Spleen (tissue), 11 donors: ENCODE measurements around the gene RYR3. TPM values are rescaled to one million over a fixed set of nuclear protein-coding genes. Genes with fewer than 3 reads are reported as not detected.

Experiments used
- DNase-seq: peaks from one replicate; pipeline ENCODE4 v3.0.0-alpha.2; 2020
- H3K27ac ChIP-seq, 8 donors: fragments of 200-600 bp; sonication (generic) in 7 of 8; 1 replicate in 4 of 8; 2 replicates in 4 of 8; pipeline versions ENCODE4 v1.5.0 to v1.8.0; 2016 to 2021; ENCODE audit warnings: inconsistent platforms in 4 of 8, mild to moderate bottlenecking in 4 of 8, moderate library complexity in 1 of 8
- H3K27me3 ChIP-seq, 7 donors: fragments of 200-600 bp; sonication (generic) in 6 of 7; replicated peaks in 1 of 7; 1 replicate in 4 of 7; 2 replicates in 3 of 7; pipeline versions ENCODE4 v1.5.0 to v1.8.0; 2016 to 2021; ENCODE audit warnings: inconsistent platforms in 3 of 7, mild to moderate bottlenecking in 1 of 7
- H3K36me3 ChIP-seq, 6 donors: fragments of 200-600 bp; sonication (generic) in 5 of 6; 1 replicate in 4 of 6; 2 replicates in 2 of 6; pipeline versions ENCODE4 v1.5.0 to v1.8.0; 2016 to 2021; ENCODE audit warnings: inconsistent platforms in 2 of 6
- H3K4me1 ChIP-seq, 6 donors: fragments of 200-600 bp; sonication (generic) in 5 of 6; 1 replicate in 3 of 6; 2 replicates in 3 of 6; pipeline versions ENCODE4 v1.5.0 to v1.8.0; 2016 to 2021; ENCODE audit warnings: inconsistent platforms in 3 of 6
- H3K4me3 ChIP-seq, 8 donors: fragments of 200-600 bp; sonication (generic) in 7 of 8; 1 replicate in 4 of 8; 2 replicates in 4 of 8; pipeline versions ENCODE4 v1.5.0 to v1.8.0; 2016 to 2021; ENCODE audit warnings: inconsistent platforms in 4 of 8, mild to moderate bottlenecking in 4 of 8, moderate library complexity in 2 of 8
- H3K9me3 ChIP-seq, 8 donors: fragments of 200-600 bp; sonication (generic) in 7 of 8; 1 replicate in 4 of 8; 2 replicates in 4 of 8; pipeline versions ENCODE4 v1.5.0 to v1.8.0; 2016 to 2021; ENCODE audit warnings: inconsistent platforms in 4 of 8
- CTCF ChIP-seq, 11 experiments: fragments of 200-600 bp in 7 of 11; fragments of 450-650 bp in 4 of 11; sonication (generic) in 4 of 11; IDR thresholded peaks in 8 of 11; conservative IDR thresholded peaks in 3 of 11; 1 replicate in 7 of 11; 2 replicates in 4 of 11; pipeline versions ENCODE4 v1.4.0 to v1.8.0; 2016 to 2021; ENCODE audit warnings: antibody characterized with exemption in 11 of 11, inconsistent platforms in 4 of 11, mild to moderate bottlenecking in 1 of 11
- POLR2A ChIP-seq, 3 donors: fragments of 450-650 bp; IDR thresholded peaks; one replicate each; pipeline ENCODE4 v1.5.1; 2017; ENCODE audit warnings: antibody characterized with exemption in 3 of 3, mild to moderate bottlenecking in 1 of 3
- POLR2AphosphoS5 ChIP-seq, 3 donors: sonication (generic); formaldehyde crosslinking; IDR thresholded peaks; one replicate each; pipeline ENCODE4 v1.5.1; 2017; ENCODE audit warnings: antibody characterized with exemption in 3 of 3
- WGBS, 5 donors: extraction: QIAGEN DNeasy Blood & Tissue Kit in 3 of 5; methylation state at CpG; one replicate each; pipeline versions ENCODE4 v1.1.5 to v1.1.7; 2013 to 2018; 5-methylcytosine and 5-hydroxymethylcytosine counted together
- intact Hi-C: fragments of 100-400 bp; cut with DNase I; formaldehyde crosslinking; loops from one replicate; pipeline ENCODE4 v1.15.0; 2023; ENCODE audit warnings: low total_unique reads
- polyA plus RNA-seq, 3 donors: library from polyadenylated mRNA; stranded (reverse); fragments of 200-250 nt; gene quantifications; one replicate each; pipeline ENCODE4 v1.2.1, GENCODE V29; 2013
- total RNA-seq, 7 donors: library from RNA; depleted of rRNA in 3 of 7; stranded (reverse); fragments of >200 nt in 3 of 7; fragmentation: NEBNext Ultra II Directional in 4 of 7; extraction: Animal tissue kit (Norgen Biotek cat#: 25700) in 4 of 7; gene quantifications; one replicate each; pipeline versions ENCODE4 v1.1.0 to v1.2.1, GENCODE V29; 2016 to 2021
- donor health status: healthy with polysubstance abuse.
- donor health status: DM: no; HTN: no; CAD: no; lungs with moderate emphysema.
- donor health status: DM: no; HTN: no; CAD: no.
- donor health status: Bipolar disorder and iron deficiency.
- donor health status: healthy.
- donor health status: DM: no; HTN: no; CAD: no.
- donor health status: DM: yes; HTN: yes; CAD: no.

Gene RYR3
- total and polyA plus RNA-seq, 10 donors, result 0.11 to 5.9 (median 1.3) TPM

- Histone ChIP-seq H3K27ac (no peak overlapping the region), H3K27me3 (no peaks in the 10 kb centered on the region), H3K9me3 (no peaks in the 10 kb centered on the region), H3K36me3 (peaks cover 0 to 16% (median 0%) of the 10 kb centered on the region in 6 donors), H3K4me3 (no peak overlapping the region), H3K4me1 (no peaks in the 10 kb centered on the region)
- TF ChIP-seq CTCF (IDR thresholded peaks at IDR 0.05 in 8 of 11, conservative IDR thresholded peaks at IDR 0.05 in 3 of 11) (no peak), POLR2A (IDR thresholded peaks at IDR 0.05) (no peak), POLR2AphosphoS5 (IDR thresholded peaks at IDR 0.05) (no peak)
- DNase-seq, result no peak
- 89 to 96% (median 93%) methylated on average over 13 of the region's 13 CpGs for WGBS, 5 donors
- intact Hi-C loops, result no loop called here
These were observed 561.8 kb downstream of the RYR3 start for GRCh38 chr15:33872416-33873106.

GRCh38 chr15:33874156-33874555 lies 563.4 kb downstream of the RYR3 start:
- DNase-seq, result no peak
- no peak for TF ChIP-seq POLR2AphosphoS5 (IDR thresholded peaks at IDR 0.05)
- no peak for TF ChIP-seq CTCF (IDR thresholded peaks at IDR 0.05 in 8 of 11, conservative IDR thresholded peaks at IDR 0.05 in 3 of 11)
- TF ChIP-seq POLR2A (IDR thresholded peaks at IDR 0.05), result no peak
- Histone ChIP-seq H3K36me3 (peaks cover 0 to 11% (median 0%) of the 10 kb centered on the region in 6 donors), H3K27ac (no peak overlapping the region), H3K9me3 (no peaks in the 10 kb centered on the region), H3K4me1 (no peaks in the 10 kb centered on the region), H3K27me3 (no peaks in the 10 kb centered on the region), H3K4me3 (no peak overlapping the region)
- WGBS, 5 donors, result 68 to 88% (median 78%) methylated on average over 2 of the region's 2 CpGs
- intact Hi-C loops, result no loop called here

DNA sequence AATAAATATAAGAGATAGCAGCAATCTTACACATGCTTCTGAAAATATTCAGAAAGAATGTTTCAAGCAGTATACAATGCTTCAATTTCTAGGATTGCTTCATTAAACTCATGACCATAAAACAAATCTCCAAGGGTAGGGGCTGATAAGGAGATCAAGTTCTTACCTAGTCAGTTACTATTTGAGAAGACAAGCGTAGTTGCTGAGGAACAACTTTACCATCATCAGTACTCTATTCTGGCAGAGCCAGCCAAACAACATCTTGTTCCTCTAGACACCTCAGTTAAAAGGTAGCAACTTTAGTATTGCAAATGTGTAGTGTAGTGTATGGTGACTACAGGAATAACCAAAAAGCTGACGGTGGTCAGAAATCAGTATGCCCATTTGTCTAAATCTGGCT lies 572.2 kb downstream of the RYR3 start:
- no peak for DNase-seq
- no peaks in the 10 kb centered on the region for H3K27me3 ChIP-seq
- H3K36me3 ChIP-seq, result no peaks in the 10 kb centered on the region
- H3K9me3 ChIP-seq, result peaks cover 0 to 17% (median 12%) of the 10 kb centered on the region in 8 donors
- no peaks in the 10 kb centered on the region for H3K4me1 ChIP-seq
- H3K4me3 ChIP-seq, result no peak overlapping the region
- no peak overlapping the region for H3K27ac ChIP-seq
- no peak for TF ChIP-seq CTCF (IDR thresholded peaks at IDR 0.05 in 8 of 11, conservative IDR thresholded peaks at IDR 0.05 in 3 of 11)
- TF ChIP-seq POLR2AphosphoS5 (IDR thresholded peaks at IDR 0.05), result no peak
- no peak for TF ChIP-seq POLR2A (IDR thresholded peaks at IDR 0.05)
- intact Hi-C loops, result no loop called here
- 90 to 99% (median 93%) methylated on average over 2 of the region's 2 CpGs for WGBS, 5 donors

- H3K27ac ChIP-seq, result no peak overlapping the region
- no peak overlapping the region for H3K4me3 ChIP-seq
- H3K9me3 ChIP-seq, result peaks cover 0 to 17% (median 12%) of the 10 kb centered on the region in 8 donors
- no peaks in the 10 kb centered on the region for H3K27me3 ChIP-seq
- H3K36me3 ChIP-seq, result no peaks in the 10 kb centered on the region
- no peak for DNase-seq
- intact Hi-C loops, result no loop called here
- no peaks in the 10 kb centered on the region for H3K4me1 ChIP-seq
- 70 to 98% (median 91%) methylated on average over 2 of the region's 2 CpGs for WGBS, 5 donors
- TF ChIP-seq CTCF (IDR thresholded peaks at IDR 0.05 in 8 of 11, conservative IDR thresholded peaks at IDR 0.05 in 3 of 11) (no peak), POLR2AphosphoS5 (IDR thresholded peaks at IDR 0.05) (no peak), POLR2A (IDR thresholded peaks at IDR 0.05) (no peak)
These were observed 577.4 kb downstream of the RYR3 start for GRCh38 chr15:33888176-33888575.
